Endothelial cell (in vitro differentiated cells): Measurements from ENCODE around the gene GALNT11. TPM values are rescaled to one million over a fixed set of nuclear protein-coding genes. Genes with fewer than 3 reads are reported as not detected.

Source experiments
- DNase-seq: peaks from one replicate; pipeline ENCODE4 v3.0.0; 2021; ENCODE audit warnings: low spot score
- H3K27ac Mint-ChIP-seq: one replicate; pipeline ENCODE4 v1.8.0; 2021; ENCODE audit warnings: mixed read lengths, inconsistent platforms; ENCODE audit not compliant: unreplicated experiment
- H3K27me3 Mint-ChIP-seq: one replicate; pipeline ENCODE4 v1.8.0; 2021; ENCODE audit warnings: mild to moderate bottlenecking, moderate library complexity, mixed read lengths, inconsistent platforms; ENCODE audit not compliant: unreplicated experiment
- H3K36me3 Mint-ChIP-seq: one replicate; pipeline ENCODE4 v1.8.0; 2021; ENCODE audit warnings: mild to moderate bottlenecking, low read depth, mixed read lengths, inconsistent platforms; ENCODE audit not compliant: unreplicated experiment
- H3K4me1 Mint-ChIP-seq: one replicate; pipeline ENCODE4 v1.8.0; 2021; ENCODE audit warnings: mild to moderate bottlenecking, mixed read lengths, inconsistent platforms; ENCODE audit not compliant: unreplicated experiment
- H3K4me3 Mint-ChIP-seq: one replicate; pipeline ENCODE4 v1.8.0; 2021; ENCODE audit warnings: mild to moderate bottlenecking, mixed read lengths, inconsistent platforms; ENCODE audit not compliant: unreplicated experiment
- H3K9me3 Mint-ChIP-seq: one replicate; pipeline ENCODE4 v1.8.0; 2021; ENCODE audit warnings: mixed read lengths, inconsistent platforms; ENCODE audit not compliant: unreplicated experiment
- total RNA-seq: library from RNA; stranded (reverse); fragmentation: NEBNext Ultra II Directional; extraction: Animal tissue kit (Norgen Biotek cat#: 25700); gene quantifications from one replicate; pipeline ENCODE4 v1.2.1, GENCODE V29; 2021; ENCODE audit not compliant: unreplicated experiment
- TF ChIP-seq, protein P1 (sequence below): fragments of 200-600 bp; sonication (generic); IDR thresholded peaks from one replicate; pipeline ENCODE4 v1.5.0; 2021; ENCODE audit warnings: antibody characterized with exemption; ENCODE audit not compliant: unreplicated experiment

GALNT11 gene
- total RNA-seq, 1 donor from 2014 or later, result 21.2 TPM

DNA sequence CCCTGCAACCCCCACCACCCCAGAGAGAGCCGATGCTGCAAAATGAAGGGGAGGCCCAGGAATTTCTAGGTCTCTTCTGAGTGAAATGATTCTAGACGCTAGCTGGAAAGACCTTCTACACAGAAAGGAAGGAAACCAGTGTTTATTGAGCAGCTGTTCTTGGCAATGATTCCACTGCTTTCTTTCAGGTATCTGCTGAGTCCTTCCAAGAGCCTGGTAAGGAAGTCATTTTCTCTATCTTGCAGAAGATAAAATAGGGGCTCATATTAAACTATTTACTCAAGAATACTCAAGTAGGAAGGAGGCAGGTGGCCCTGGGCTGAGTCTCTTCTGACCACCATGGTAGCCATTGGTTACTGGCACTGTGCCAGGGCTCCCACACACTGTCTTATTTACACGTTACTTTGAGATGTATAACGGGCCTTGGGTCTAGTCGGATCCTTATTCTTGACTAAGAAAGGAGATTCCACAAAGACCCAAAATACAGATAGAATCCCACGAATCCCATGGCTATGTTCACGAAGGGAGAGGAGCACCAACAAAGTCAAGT lies 112.1 kb downstream of the GALNT11 start:
- Mint-ChIP-seq H3K4me3 (no peak overlapping the region), H3K9me3 (no peaks in the 10 kb centered on the region), H3K27ac (no peak overlapping the region), H3K4me1 (peaks cover 5% of the 10 kb centered on the region), H3K27me3 (peaks cover 2% of the 10 kb centered on the region), H3K36me3 (peaks cover 31% of the 10 kb centered on the region)
- no peak for DNase-seq
- TF ChIP-seq, protein P1, sequence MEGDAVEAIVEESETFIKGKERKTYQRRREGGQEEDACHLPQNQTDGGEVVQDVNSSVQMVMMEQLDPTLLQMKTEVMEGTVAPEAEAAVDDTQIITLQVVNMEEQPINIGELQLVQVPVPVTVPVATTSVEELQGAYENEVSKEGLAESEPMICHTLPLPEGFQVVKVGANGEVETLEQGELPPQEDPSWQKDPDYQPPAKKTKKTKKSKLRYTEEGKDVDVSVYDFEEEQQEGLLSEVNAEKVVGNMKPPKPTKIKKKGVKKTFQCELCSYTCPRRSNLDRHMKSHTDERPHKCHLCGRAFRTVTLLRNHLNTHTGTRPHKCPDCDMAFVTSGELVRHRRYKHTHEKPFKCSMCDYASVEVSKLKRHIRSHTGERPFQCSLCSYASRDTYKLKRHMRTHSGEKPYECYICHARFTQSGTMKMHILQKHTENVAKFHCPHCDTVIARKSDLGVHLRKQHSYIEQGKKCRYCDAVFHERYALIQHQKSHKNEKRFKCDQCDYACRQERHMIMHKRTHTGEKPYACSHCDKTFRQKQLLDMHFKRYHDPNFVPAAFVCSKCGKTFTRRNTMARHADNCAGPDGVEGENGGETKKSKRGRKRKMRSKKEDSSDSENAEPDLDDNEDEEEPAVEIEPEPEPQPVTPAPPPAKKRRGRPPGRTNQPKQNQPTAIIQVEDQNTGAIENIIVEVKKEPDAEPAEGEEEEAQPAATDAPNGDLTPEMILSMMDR, result no peak

DNA sequence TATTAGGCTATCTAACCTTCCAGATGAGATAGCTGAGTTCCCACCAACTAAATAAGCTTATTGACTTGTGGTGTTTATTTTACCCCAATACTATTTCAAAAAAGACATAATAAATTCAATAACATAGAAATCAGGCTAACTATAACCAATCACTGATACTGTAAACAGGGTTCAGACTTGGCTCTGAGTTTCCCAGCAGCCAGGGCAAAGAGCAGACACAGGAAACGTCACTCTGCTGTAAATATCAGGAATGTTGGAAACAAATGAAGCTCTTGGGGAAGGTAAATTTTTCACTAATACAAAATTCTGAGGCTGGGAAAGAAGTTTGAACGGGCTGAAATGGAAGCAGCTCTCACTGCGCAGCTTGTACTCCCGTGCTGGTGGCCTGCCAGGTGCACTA lies 114.6 kb downstream of the GALNT11 start:
- H3K4me1 Mint-ChIP-seq, result peaks cover 15% of the 10 kb centered on the region

DNA sequence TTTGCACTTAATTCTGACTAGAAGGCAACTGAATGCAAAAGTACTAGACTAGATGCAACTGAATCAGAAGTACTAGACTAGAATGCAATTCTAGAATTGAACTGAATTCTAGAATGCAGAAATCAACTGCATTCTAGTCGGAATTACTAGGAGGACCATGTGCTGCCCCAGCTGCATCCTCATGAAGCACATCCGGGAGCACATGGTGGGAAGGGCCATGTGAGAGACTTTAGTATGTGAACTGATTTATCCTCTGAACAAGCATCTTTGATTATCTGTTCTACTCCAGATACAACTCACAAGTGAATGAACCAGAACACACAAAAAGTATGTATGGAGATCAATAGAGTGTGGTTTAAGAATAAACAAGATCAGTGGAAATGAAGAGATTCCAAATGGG lies 115.1 kb downstream of the GALNT11 start:
- Mint-ChIP-seq H3K27me3 (peaks cover 2% of the 10 kb centered on the region), H3K9me3 (no peaks in the 10 kb centered on the region), H3K36me3 (peaks cover 42% of the 10 kb centered on the region), H3K27ac (no peak overlapping the region), H3K4me3 (peak overlapping the region; percentile 13), H3K4me1 (peaks cover 15% of the 10 kb centered on the region)
- TF ChIP-seq, protein P1, result no peak
- DNase-seq, result no peak

More for the DNA sequence above, 114.6 kb downstream of the GALNT11 start:
- H3K27ac Mint-ChIP-seq, result no peak overlapping the region
- peaks cover 39% of the 10 kb centered on the region for H3K36me3 Mint-ChIP-seq
- no peak for DNase-seq
- H3K9me3 Mint-ChIP-seq, result no peaks in the 10 kb centered on the region
- TF ChIP-seq, protein P1, result no peak
- H3K4me3 Mint-ChIP-seq, result peak overlapping the region; percentile 13
- H3K27me3 Mint-ChIP-seq, result peaks cover 2% of the 10 kb centered on the region

DNA sequence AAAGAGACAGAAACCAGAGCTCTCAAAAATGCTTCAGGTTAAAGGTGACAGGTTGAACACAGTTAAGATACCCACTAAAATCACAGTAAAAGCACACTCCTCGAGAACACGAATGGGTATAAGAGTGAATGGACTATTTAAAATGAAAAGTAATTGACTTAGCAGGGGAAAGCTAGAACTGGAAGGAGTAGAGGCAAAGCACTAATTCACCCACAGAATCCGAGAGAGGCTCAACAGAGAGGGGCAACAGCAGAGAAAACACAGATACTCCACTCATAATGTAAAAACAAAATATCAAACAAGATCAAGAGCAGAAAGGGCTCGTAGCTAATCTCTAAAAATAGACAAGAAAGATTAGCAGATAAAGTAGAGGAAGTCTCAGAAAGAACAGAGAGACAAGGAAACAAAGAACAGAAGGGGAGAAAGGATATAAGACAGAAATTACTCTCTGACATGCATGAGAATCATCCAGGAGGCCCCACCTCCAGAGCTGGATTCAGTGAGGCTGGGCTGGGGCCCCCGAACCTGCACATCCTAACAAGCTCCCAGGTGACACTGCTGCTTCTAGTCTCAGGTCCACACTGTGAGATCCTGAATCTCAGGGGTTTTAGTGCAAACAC lies 117.6 kb downstream of the GALNT11 start:
- H3K36me3 Mint-ChIP-seq, result peaks cover 38% of the 10 kb centered on the region

More for the DNA sequence above, 117.6 kb downstream of the GALNT11 start:
- TF ChIP-seq, protein P1, result no peak
- H3K9me3 Mint-ChIP-seq, result no peaks in the 10 kb centered on the region
- no peak overlapping the region for H3K4me3 Mint-ChIP-seq
- H3K27ac Mint-ChIP-seq, result no peak overlapping the region
- peaks cover 2% of the 10 kb centered on the region for H3K27me3 Mint-ChIP-seq
- H3K4me1 Mint-ChIP-seq, result peaks cover 10% of the 10 kb centered on the region
- DNase-seq, result no peak
